Measurements from ENCODE around the gene CRLF3.
"Not testable (repeated sequence)": the region's sequence is repeated elsewhere in the genome, so short reads cannot be mapped to it uniquely, and the experiment has no call there.

DNA sequence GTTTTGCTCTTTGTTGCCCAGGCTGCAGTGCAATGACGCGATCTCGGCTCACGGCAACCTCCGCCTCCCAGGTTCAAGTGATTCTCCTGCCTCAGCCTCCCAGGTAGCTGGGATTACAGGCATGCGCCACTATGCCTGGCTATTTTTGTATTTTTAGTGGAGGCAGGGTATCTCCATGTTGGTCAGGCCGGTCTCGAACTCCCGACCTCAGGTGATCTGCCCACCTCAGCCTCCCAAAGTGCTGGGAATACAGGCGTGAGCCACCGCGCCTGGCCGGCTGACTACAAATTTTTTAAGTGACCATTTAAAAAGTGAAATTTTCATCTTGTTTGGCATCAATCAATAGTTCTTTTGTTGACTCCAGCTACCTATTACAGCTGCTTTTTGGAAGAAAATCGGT is 90.3 kb downstream of the CRLF3 start:
- TF ChIP-seq POLR2A (IDR thresholded peaks at IDR 0.05; ENCODE audit: low read depth, low read length); TAF1 (IDR thresholded peaks at IDR 0.05; ENCODE audit: borderline replicate concordance, low read depth, low read length); POLR2AphosphoS5 (IDR thresholded peaks at IDR 0.05; ENCODE audit: low read depth, low read length): not testable (repeated sequence)
